Measurements from ENCODE around the gene FAM168A.

The FAM168A gene

DNA sequence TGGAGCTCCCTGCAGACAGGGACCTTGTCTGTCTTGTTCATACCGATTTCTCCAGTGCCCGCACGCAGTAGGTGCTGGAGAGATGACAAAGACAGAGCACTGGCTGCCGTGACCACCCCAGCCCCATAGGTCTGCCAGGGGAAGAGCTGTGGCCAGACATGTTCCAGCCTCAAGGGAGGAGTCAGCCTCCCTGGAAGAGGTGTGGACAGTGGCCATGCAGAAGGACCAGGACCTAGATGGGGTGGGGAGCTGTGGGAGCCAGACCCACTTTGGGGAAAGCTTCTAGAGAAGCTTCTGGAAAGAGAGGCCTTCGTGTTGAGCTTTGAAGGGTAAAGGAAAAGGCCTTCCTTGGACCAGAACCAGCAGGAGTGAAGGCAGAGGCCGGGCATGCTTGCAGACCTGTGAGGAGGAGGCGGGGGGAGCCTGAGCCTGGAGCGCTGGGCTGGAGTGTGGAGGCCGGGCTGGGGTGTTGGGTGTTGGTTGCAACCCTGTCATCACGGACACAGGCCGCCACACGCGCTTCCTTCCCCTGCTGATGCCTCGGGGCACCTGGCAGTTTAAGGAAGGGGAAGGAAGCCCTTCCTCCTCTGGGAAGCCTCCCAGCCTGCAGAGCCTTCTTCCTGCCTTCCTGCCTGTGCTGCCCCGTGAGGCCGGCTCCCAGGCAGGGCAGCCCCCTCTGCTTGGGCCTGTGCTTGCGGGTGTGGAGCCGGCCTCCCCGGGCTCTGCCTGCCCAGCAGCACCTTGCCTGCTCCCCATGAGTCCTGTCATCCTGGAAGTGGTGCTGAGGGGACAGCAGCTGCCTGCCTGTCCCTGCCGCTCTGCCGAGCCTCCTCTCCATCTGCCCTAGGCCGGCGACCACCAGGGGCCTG is 209.4 kb downstream of the FAM168A start:
- no peak overlapping the region for H3K4me3 ChIP-seq (ENCODE audit: insufficient read depth, low read length, poor library complexity, severe bottlenecking)
- peaks cover 7% of the 10 kb centered on the region for H3F3A ChIP-seq (ENCODE audit: insufficient read depth)
- H3K9me3 ChIP-seq (ENCODE audit: insufficient read depth, low read length) = no peaks in the 10 kb centered on the region
- no peak overlapping the region for H3K9ac ChIP-seq (ENCODE audit: low read length)
- no peak for TF ChIP-seq EZH2phosphoT487 (conservative IDR thresholded peaks at IDR 0.05; ENCODE audit: low read length)
- TF ChIP-seq, protein P1, sequence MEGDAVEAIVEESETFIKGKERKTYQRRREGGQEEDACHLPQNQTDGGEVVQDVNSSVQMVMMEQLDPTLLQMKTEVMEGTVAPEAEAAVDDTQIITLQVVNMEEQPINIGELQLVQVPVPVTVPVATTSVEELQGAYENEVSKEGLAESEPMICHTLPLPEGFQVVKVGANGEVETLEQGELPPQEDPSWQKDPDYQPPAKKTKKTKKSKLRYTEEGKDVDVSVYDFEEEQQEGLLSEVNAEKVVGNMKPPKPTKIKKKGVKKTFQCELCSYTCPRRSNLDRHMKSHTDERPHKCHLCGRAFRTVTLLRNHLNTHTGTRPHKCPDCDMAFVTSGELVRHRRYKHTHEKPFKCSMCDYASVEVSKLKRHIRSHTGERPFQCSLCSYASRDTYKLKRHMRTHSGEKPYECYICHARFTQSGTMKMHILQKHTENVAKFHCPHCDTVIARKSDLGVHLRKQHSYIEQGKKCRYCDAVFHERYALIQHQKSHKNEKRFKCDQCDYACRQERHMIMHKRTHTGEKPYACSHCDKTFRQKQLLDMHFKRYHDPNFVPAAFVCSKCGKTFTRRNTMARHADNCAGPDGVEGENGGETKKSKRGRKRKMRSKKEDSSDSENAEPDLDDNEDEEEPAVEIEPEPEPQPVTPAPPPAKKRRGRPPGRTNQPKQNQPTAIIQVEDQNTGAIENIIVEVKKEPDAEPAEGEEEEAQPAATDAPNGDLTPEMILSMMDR (IDR thresholded peaks at IDR 0.05; ENCODE audit: insufficient read depth, low read length, poor library complexity, severe bottlenecking) = no peak
- no peaks in the 10 kb centered on the region; the same call in 1 of the 2 replicates for H4K20me1 ChIP-seq (ENCODE audit: low read depth, low read length)
- no peaks in the 10 kb centered on the region for H3K27me3 ChIP-seq (ENCODE audit: low read length)
- no peak overlapping the region for H3K4me2 ChIP-seq (ENCODE audit: low read depth, low read length, poor library complexity, severe bottlenecking)
- no peak overlapping the region for H3K27ac ChIP-seq (ENCODE audit: low read depth, low read length)
- no peaks in the 10 kb centered on the region for H3K9me2 ChIP-seq (replicated peaks; ENCODE audit: insufficient read depth, low read length)
- H3K36me3 ChIP-seq (ENCODE audit: low read length) = no peaks in the 10 kb centered on the region
- peaks cover 70% of the 10 kb centered on the region for H3K79me2 ChIP-seq (ENCODE audit: insufficient read depth, low read length)
- H2AFZ ChIP-seq (ENCODE audit: low read depth, low read length, severe bottlenecking) = no peak overlapping the region

DNA sequence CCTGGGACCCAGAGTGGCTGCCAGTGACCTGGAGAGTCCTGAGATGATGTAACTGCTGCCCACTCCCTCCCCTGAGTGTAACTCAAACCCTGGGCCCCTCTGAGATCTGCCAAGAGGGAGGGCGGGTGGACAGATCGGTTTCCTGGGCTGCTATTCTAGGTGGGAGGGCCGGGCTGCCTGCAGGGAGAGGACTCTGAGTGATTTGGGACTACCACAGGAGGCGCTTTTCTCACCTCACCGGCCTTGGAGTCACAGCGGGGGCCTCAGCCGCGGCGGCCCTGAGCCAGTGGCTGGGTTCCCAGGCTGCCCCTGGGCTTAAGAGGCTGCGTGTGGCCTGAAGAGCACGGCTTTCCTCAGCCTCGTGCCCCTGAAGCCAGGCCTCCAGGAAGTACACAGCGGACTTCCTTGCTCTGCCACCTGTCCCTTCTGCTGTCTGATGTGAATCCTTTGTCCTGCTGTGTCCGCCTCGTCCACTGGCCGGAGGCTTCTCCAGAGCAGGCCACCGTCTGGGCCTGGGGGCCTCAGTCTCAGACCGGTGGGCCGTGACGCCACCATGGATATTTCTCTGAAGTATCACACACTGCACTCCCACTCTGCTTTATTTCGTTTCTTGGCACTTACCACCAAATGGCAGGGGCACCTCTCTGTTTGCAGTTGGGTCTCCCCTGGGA is 210.2 kb downstream of the FAM168A start:
- Histone ChIP-seq H3K9ac (ENCODE audit: low read length) (no peak overlapping the region), H2AFZ (ENCODE audit: low read depth, low read length, severe bottlenecking) (no peak overlapping the region), H3K4me3 (ENCODE audit: insufficient read depth, low read length, poor library complexity, severe bottlenecking) (no peak overlapping the region), H3K79me2 (ENCODE audit: insufficient read depth, low read length) (peaks cover 78% of the 10 kb centered on the region), H3K4me2 (ENCODE audit: low read depth, low read length, poor library complexity, severe bottlenecking) (no peak overlapping the region), H3K27me3 (ENCODE audit: low read length) (no peaks in the 10 kb centered on the region), H3F3A (ENCODE audit: insufficient read depth) (peaks cover 10% of the 10 kb centered on the region), H3K36me3 (ENCODE audit: low read length) (no peaks in the 10 kb centered on the region), H4K20me1 (ENCODE audit: low read depth, low read length) (no peaks in the 10 kb centered on the region; the same call in 1 of the 2 replicates), H3K9me2 (replicated peaks; ENCODE audit: insufficient read depth, low read length) (no peaks in the 10 kb centered on the region), H3K9me3 (ENCODE audit: insufficient read depth, low read length) (no peaks in the 10 kb centered on the region), H3K27ac (ENCODE audit: low read depth, low read length) (no peak overlapping the region)
- TF ChIP-seq, protein P1 (IDR thresholded peaks at IDR 0.05; ENCODE audit: insufficient read depth, low read length, poor library complexity, severe bottlenecking) = no peak
- no peak for TF ChIP-seq EZH2phosphoT487 (conservative IDR thresholded peaks at IDR 0.05; ENCODE audit: low read length)

DNA sequence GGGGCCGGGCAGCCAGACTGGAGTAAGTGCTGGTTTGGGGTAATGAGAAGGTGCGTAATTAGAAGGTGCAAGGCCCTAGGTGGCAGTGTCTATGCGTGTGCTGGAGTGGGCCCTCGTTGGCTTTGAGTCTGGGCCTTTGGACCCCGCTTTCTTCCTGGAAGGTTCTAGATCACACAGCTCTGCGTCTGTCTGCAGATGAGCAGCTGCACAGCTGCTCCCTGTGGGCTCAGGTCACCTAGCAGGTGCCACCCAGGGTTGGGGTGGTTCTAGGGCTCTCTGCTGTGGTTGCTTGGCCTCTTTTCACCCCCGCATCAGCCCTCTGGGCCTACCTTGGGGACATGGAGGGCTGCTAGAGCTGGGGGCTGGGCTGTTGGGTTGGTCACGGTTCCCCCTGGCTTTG is 211.4 kb downstream of the FAM168A start:
- Histone ChIP-seq H3K27me3 (ENCODE audit: low read length) (no peaks in the 10 kb centered on the region), H3F3A (ENCODE audit: insufficient read depth) (peaks cover 15% of the 10 kb centered on the region), H3K9ac (ENCODE audit: low read length) (no peak overlapping the region), H3K27ac (ENCODE audit: low read depth, low read length) (no peak overlapping the region), H3K4me3 (ENCODE audit: insufficient read depth, low read length, poor library complexity, severe bottlenecking) (no peak overlapping the region), H3K9me3 (ENCODE audit: insufficient read depth, low read length) (no peaks in the 10 kb centered on the region), H2AFZ (ENCODE audit: low read depth, low read length, severe bottlenecking) (no peak overlapping the region), H3K9me2 (replicated peaks; ENCODE audit: insufficient read depth, low read length) (no peaks in the 10 kb centered on the region), H3K79me2 (ENCODE audit: insufficient read depth, low read length) (peaks cover 81% of the 10 kb centered on the region), H3K4me2 (ENCODE audit: low read depth, low read length, poor library complexity, severe bottlenecking) (no peak overlapping the region), H3K36me3 (ENCODE audit: low read length) (no peaks in the 10 kb centered on the region), H4K20me1 (ENCODE audit: low read depth, low read length) (no peaks in the 10 kb centered on the region; the same call in 1 of the 2 replicates)
- TF ChIP-seq, protein P1 (IDR thresholded peaks at IDR 0.05; ENCODE audit: insufficient read depth, low read length, poor library complexity, severe bottlenecking) = no peak
- TF ChIP-seq EZH2phosphoT487 (conservative IDR thresholded peaks at IDR 0.05; ENCODE audit: low read length) = no peak
